ENCODE data around the gene TMEM60.

The TMEM60 gene

GRCh38 chr7:77813180-77813579 lies 14.9 kb upstream of the TMEM60 start:
- TF ChIP-seq, protein P1, sequence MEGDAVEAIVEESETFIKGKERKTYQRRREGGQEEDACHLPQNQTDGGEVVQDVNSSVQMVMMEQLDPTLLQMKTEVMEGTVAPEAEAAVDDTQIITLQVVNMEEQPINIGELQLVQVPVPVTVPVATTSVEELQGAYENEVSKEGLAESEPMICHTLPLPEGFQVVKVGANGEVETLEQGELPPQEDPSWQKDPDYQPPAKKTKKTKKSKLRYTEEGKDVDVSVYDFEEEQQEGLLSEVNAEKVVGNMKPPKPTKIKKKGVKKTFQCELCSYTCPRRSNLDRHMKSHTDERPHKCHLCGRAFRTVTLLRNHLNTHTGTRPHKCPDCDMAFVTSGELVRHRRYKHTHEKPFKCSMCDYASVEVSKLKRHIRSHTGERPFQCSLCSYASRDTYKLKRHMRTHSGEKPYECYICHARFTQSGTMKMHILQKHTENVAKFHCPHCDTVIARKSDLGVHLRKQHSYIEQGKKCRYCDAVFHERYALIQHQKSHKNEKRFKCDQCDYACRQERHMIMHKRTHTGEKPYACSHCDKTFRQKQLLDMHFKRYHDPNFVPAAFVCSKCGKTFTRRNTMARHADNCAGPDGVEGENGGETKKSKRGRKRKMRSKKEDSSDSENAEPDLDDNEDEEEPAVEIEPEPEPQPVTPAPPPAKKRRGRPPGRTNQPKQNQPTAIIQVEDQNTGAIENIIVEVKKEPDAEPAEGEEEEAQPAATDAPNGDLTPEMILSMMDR (IDR thresholded peaks at IDR 0.05; ENCODE audit: borderline replicate concordance, control extremely low read depth, extremely low read depth, insufficient read depth, missing control alignments) = no peak

GRCh38 chr7:77812290-77812685 lies 14.1 kb upstream of the TMEM60 start:
- DNase-seq (ENCODE audit: low spot score) = no peak
- TF ChIP-seq, protein P1 (IDR thresholded peaks at IDR 0.05; ENCODE audit: borderline replicate concordance, control extremely low read depth, extremely low read depth, insufficient read depth, missing control alignments) = no peak
- in situ Hi-C loops (cut with MboI; ENCODE audit: low sequenced_read_pairs, unreplicated experiment) = no loop called here

More at GRCh38 chr7:77813180-77813579, 14.9 kb upstream of the TMEM60 start:
- in situ Hi-C loops (cut with MboI; ENCODE audit: low sequenced_read_pairs, unreplicated experiment) = no loop called here
- DNase-seq (ENCODE audit: low spot score) = no peak

DNA sequence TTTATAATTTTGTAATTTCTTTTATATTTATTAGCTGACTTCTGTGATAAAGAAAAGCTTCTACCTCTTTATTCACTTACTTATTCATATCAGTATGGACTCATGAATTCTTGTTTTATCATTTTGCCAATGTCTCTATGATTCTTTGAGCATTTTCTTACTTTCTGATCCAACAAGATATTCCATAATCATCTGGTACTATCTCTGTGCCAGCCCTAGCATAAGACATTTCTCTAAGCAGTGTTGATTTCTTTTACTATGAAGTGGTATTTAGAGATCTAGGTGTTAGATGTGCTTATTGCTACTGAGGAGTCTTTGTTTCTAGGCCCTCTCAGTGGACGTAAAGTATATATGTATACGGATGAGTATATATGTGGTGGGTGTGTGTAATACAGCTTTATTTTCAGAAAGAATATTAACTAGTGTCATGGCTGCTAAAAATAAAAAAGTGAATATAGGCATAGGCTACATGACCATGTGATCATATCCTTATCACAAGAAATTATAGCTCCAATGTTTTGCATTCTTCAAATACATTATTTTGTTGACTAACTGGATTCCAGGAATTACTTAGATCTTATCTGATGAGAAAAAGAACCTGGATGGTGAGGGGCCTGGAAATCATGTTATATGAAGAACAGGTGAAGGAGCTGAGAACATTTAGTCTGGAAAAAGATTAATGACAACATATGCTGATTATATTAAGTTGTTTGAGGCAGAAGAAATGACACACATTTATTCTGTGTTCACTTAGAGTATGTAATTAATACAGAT lies 13.5 kb upstream of the TMEM60 start:
- no peak for DNase-seq (ENCODE audit: low spot score)
- TF ChIP-seq, protein P1 (IDR thresholded peaks at IDR 0.05; ENCODE audit: borderline replicate concordance, control extremely low read depth, extremely low read depth, insufficient read depth, missing control alignments) = no peak
- in situ Hi-C loops (cut with MboI; ENCODE audit: low sequenced_read_pairs, unreplicated experiment) = no loop called here

DNA sequence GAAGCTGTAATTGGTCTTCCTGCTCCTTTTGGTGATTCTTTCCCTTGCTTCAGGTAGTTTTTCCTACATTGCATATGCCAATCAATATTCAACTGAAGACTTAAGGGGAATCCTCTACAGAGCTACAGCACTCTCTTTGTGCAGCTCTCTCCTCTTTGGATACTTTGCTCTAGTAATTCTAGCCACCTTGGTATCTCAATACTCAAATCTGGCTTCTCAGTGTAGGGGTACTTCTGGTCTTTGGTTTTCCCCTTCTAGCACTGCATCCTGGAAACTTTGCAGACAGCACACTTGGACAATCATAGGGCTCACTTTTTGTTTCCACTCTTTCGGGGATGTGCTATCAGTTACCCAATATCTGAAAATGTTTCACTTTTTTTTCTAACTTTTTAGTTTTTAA lies 10.3 kb upstream of the TMEM60 start:
- no peak for DNase-seq (ENCODE audit: low spot score)
- TF ChIP-seq, protein P1 (IDR thresholded peaks at IDR 0.05; ENCODE audit: borderline replicate concordance, control extremely low read depth, extremely low read depth, insufficient read depth, missing control alignments) = no peak
- in situ Hi-C loops (cut with MboI; ENCODE audit: low sequenced_read_pairs, unreplicated experiment) = no loop called here

DNA sequence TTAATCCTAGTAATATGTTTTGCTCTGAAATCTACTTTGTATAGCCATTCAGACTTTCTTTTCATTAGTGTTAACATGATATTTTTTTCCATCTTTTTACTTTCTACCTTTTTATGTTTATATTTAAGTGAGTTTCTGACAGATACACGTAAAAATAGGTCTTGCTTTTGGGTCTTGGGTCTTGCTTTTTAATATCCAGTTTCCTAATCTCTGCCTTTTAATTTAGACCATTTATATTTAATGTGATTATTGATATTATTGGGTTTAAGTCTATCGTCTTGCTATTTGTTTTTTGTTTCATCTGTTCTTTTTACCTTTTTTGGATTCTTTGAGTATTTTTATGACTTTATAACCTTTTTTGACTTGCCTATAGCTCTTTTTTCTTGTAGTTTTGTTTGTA lies 8.2 kb upstream of the TMEM60 start:
- in situ Hi-C loops (cut with MboI; ENCODE audit: low sequenced_read_pairs, unreplicated experiment) = no loop called here
- TF ChIP-seq, protein P1 (IDR thresholded peaks at IDR 0.05; ENCODE audit: borderline replicate concordance, control extremely low read depth, extremely low read depth, insufficient read depth, missing control alignments) = no peak
- no peak for DNase-seq (ENCODE audit: low spot score)

DNA sequence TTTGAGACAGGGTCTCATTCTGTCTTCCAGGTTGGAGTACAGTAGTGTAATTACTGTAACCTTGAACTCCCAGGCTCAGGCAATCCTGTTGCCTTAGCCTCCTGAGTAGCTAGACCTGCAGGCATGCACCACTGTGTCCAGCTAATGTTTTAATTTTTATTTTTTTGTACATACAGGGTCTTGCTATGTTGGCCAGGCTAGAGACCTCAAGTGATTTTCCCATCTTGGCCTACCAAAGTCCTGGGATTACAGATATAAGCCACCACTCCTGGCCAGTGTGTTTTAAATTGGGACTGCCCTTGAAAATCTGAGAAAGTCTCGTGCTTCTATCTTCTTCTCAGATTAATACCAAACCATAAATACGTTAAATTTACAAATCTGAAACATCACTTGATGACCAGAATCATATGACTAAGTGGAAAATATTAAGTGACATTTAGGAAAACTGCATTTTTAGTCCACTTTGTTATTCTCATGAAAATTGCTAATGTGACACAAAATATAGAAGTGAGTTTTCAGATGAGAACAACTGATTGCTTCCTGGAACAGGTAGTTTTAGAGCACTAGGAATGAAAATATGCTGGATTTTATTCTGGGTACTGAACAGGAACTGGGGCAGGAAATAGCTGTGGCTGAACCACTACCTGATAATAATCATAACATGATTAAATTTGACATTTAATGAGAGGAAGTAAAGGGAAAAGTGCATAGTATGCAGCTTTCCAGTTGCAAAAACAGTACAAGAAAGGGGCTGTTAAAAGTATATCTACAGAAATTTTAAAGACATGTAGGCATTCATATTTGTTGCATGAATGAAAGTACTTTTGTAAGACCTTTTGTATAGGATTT lies 4.5 kb upstream of the TMEM60 start:
- TF ChIP-seq, protein P1 (IDR thresholded peaks at IDR 0.05; ENCODE audit: borderline replicate concordance, control extremely low read depth, extremely low read depth, insufficient read depth, missing control alignments) = no peak
- in situ Hi-C loops (cut with MboI; ENCODE audit: low sequenced_read_pairs, unreplicated experiment) = no loop called here
- no peak for DNase-seq (ENCODE audit: low spot score)
